Transverse colon (tissue), 4 donors: ENCODE data around the gene CACNA1S. TPM values are rescaled to one million over a fixed set of nuclear protein-coding genes. Genes with fewer than 3 reads are reported as not detected.

Source experiments
- DNase-seq: peaks from one replicate; pipeline ENCODE4 v3.0.0-alpha.2; 2019
- H3K27ac ChIP-seq, 4 donors: fragments of 200-600 bp; sonication (generic); 2 replicates each; pipeline ENCODE4 v1.5.1; 2016 to 2018; ENCODE audit warnings: inconsistent platforms in 4 of 4
- H3K27me3 ChIP-seq: fragments of 200-600 bp; sonication (generic); 2 replicates; pipeline ENCODE4 v1.5.1; 2017; ENCODE audit warnings: inconsistent platforms
- H3K36me3 ChIP-seq, 4 donors: fragments of 200-600 bp; sonication (generic); 2 replicates each; pipeline ENCODE4 v1.5.1; 2017 to 2019; ENCODE audit warnings: inconsistent platforms in 4 of 4
- H3K4me1 ChIP-seq, 4 donors: fragments of 200-600 bp; sonication (generic); 2 replicates each; pipeline ENCODE4 v1.5.1; 2017 to 2020; ENCODE audit warnings: inconsistent platforms in 4 of 4
- H3K4me3 ChIP-seq, 4 donors: fragments of 200-600 bp; sonication (generic); 1 replicate in 1 of 4; 2 replicates in 3 of 4; pipeline versions ENCODE4 v1.5.1 to v1.6.1; 2017 to 2019; ENCODE audit warnings: inconsistent platforms in 4 of 4
- H3K9me3 ChIP-seq, 2 donors: fragments of 200-600 bp; sonication (generic); 2 replicates each; pipeline ENCODE4 v1.5.1; 2017 to 2019; ENCODE audit warnings: inconsistent platforms in 2 of 2
- CTCF ChIP-seq, 5 experiments: fragments of 200-600 bp in 3 of 5; fragments of 450-650 bp in 2 of 5; sonication (generic) in 3 of 5; IDR thresholded peaks; 1 replicate in 2 of 5; 2 replicates in 3 of 5; pipeline ENCODE4 v1.5.1; 2016 to 2017; ENCODE audit warnings: antibody characterized with exemption in 5 of 5, inconsistent platforms in 3 of 5, mild to moderate bottlenecking in 2 of 5, moderate library complexity in 1 of 5
- EP300 ChIP-seq: sonication (generic); formaldehyde crosslinking; IDR thresholded peaks from one replicate; pipeline ENCODE4 v1.6.1; 2017; ENCODE audit warnings: antibody characterized with exemption, low read depth
- POLR2A ChIP-seq: fragments of 450-650 bp; IDR thresholded peaks from one replicate; pipeline ENCODE4 v1.6.1; 2016; ENCODE audit warnings: antibody characterized with exemption, mild to moderate bottlenecking, moderate library complexity
- POLR2AphosphoS5 ChIP-seq, 3 donors: sonication (generic); formaldehyde crosslinking; IDR thresholded peaks; one replicate each; pipeline ENCODE4 v1.6.1; 2016; ENCODE audit warnings: antibody characterized with exemption in 3 of 3
- WGBS, 2 donors: methylation state at CpG; one replicate each; pipeline ENCODE4 v1.1.5; 2018; ENCODE audit warnings: low coverage in 1 of 2; 5-methylcytosine and 5-hydroxymethylcytosine counted together
- in situ Hi-C, 4 donors: fragments of 200-750 bp; cut with MboI; loops; one replicate each; pipeline versions ENCODE4 v1.15.0 to v1.15.1; 2017; ENCODE audit warnings: low sequenced_read_pairs in 3 of 4, low pct_ligation_motif_present in 1 of 4, low pct_unique_long_range_greater_than_20kb in 1 of 4
- intact Hi-C: fragments of 100-400 bp; cut with DNase I; formaldehyde crosslinking; loops from one replicate; pipeline ENCODE4 v1.15.1; 2023; ENCODE audit warnings: low total_unique reads
- total RNA-seq, 4 donors: library from RNA; depleted of rRNA; stranded (reverse); fragments of >200 nt; gene quantifications; one replicate each; pipeline ENCODE4 v1.1.0, GENCODE V29; 2016

The CACNA1S gene
- total RNA-seq, 4 donors from 2014 or later: not detected

- no peak for TF ChIP-seq POLR2AphosphoS5 (IDR thresholded peaks at IDR 0.05)
- no peak for TF ChIP-seq EP300
- TF ChIP-seq CTCF (IDR thresholded peaks at IDR 0.05): no peak
- TF ChIP-seq POLR2A: no peak
- Histone ChIP-seq H3K27ac (no peak overlapping the region), H3K4me3 (no peak overlapping the region), H3K4me1 (no peaks in the 10 kb centered on the region), H3K9me3 (no peaks in the 10 kb centered on the region), H3K36me3 (no peaks in the 10 kb centered on the region), H3K27me3 (no peaks in the 10 kb centered on the region)
- DNase-seq: no peak
- in situ Hi-C loops (no loop called here), intact Hi-C loops (no loop called here)
- 92% methylated on average over 4 of the region's 4 CpGs; no CpG with 5 or more reads in 1 of the 2 donors for WGBS, 2 donors
Measured at GRCh38 chr1:201066986-201067385, 45.2 kb downstream of the CACNA1S start.

GRCh38 chr1:201065686-201066085, 46.5 kb downstream of the CACNA1S start:
- intact Hi-C loops: no loop called here
- Histone ChIP-seq H3K9me3 (no peaks in the 10 kb centered on the region), H3K36me3 (no peaks in the 10 kb centered on the region), H3K27me3 (no peaks in the 10 kb centered on the region), H3K27ac (no peak overlapping the region), H3K4me3 (no peak overlapping the region), H3K4me1 (peaks cover 0 to 2% (median 0%) of the 10 kb centered on the region in 4 donors)
- in situ Hi-C loops: no loop called here
- TF ChIP-seq CTCF (IDR thresholded peaks at IDR 0.05) (no peak), EP300 (no peak), POLR2AphosphoS5 (IDR thresholded peaks at IDR 0.05) (no peak), POLR2A (no peak)
- WGBS, 2 donors: 94% methylated on average over 10 of the region's 10 CpGs; no CpG with 5 or more reads in 1 of the 2 donors
- DNase-seq: no peak

- in situ Hi-C loops (no loop called here), intact Hi-C loops (no loop called here)
- H3K4me3 ChIP-seq: no peak overlapping the region
- H3K9me3 ChIP-seq: no peaks in the 10 kb centered on the region
- H3K27me3 ChIP-seq: no peaks in the 10 kb centered on the region
- no peak for DNase-seq
- H3K4me1 ChIP-seq: peaks cover 0 to 7% (median 2%) of the 10 kb centered on the region in 4 donors
- TF ChIP-seq POLR2A (no peak), POLR2AphosphoS5 (IDR thresholded peaks at IDR 0.05) (no peak), CTCF (IDR thresholded peaks at IDR 0.05) (no peak), EP300 (no peak)
- 80% methylated on average over 7 to 8 of the region's 8 CpGs for WGBS, 2 donors
- H3K27ac ChIP-seq: no peak overlapping the region
- no peaks in the 10 kb centered on the region for H3K36me3 ChIP-seq
Measured at GRCh38 chr1:201064806-201065205, 47.4 kb downstream of the CACNA1S start.

GRCh38 chr1:201063145-201063544, 49.1 kb downstream of the CACNA1S start:
- Histone ChIP-seq H3K4me1 (peaks cover 0 to 7% (median 2%) of the 10 kb centered on the region in 4 donors), H3K36me3 (no peaks in the 10 kb centered on the region), H3K27ac (no peak overlapping the region), H3K9me3 (no peaks in the 10 kb centered on the region), H3K27me3 (no peaks in the 10 kb centered on the region), H3K4me3 (no peak overlapping the region)
- in situ Hi-C loops (no loop called here), intact Hi-C loops (no loop called here)
- DNase-seq: no peak
- TF ChIP-seq POLR2AphosphoS5 (IDR thresholded peaks at IDR 0.05) (no peak), CTCF (IDR thresholded peaks at IDR 0.05) (no peak)
- 89 to 91% methylated on average over 3 to 7 of the region's 7 CpGs for WGBS, 2 donors
